K562 (cell line): ENCODE results near the gene NUP62. TPM values are rescaled to one million over a fixed set of nuclear protein-coding genes. Genes with fewer than 3 reads are reported as not detected.
A peak's percentile ranks its signal among the peaks of the same experiment; 100 is the strongest.

Experiments used
- CTBP1 ChIP-seq: fragments of 450-650 bp; IDR thresholded peaks from 2 replicates; pipeline ENCODE4 v1.6.1; 2016; ENCODE audit warnings: borderline replicate concordance
- ELK1 ChIP-seq: sonication (generic); formaldehyde crosslinking; IDR thresholded peaks from 2 replicates; pipeline ENCODE4 v1.8.1; 2022; ENCODE audit warnings: missing genetic modification reagents
- EP400 ChIP-seq: fragments of 450-650 bp; IDR thresholded peaks from 2 replicates; pipeline ENCODE4 v1.6.1; 2017; ENCODE audit warnings: antibody characterized with exemption, mild to moderate bottlenecking, moderate library complexity
- ILF3 ChIP-seq: fragments of 450-650 bp; IDR thresholded peaks from 2 replicates; pipeline ENCODE4 v1.6.1; 2018; ENCODE audit warnings: antibody characterized with exemption, mild to moderate bottlenecking, moderate library complexity, borderline replicate concordance
- KAT7 ChIP-seq: sonication (generic); formaldehyde crosslinking; IDR thresholded peaks from 2 replicates; pipeline ENCODE4 v1.8.0; 2022; ENCODE audit warnings: missing genetic modification reagents, mild to moderate bottlenecking, borderline replicate concordance
- KLF6 ChIP-seq: fragments of 250-450 bp; sonication (Bioruptor Pico); IDR thresholded peaks from 2 replicates; pipeline ENCODE4 v1.4.0; 2020; ENCODE audit warnings: mild to moderate bottlenecking, moderate library complexity, borderline replicate concordance
- MYC ChIP-seq, 2 experiments: fragments of 250-450 bp in 1 of 2; sonication (Bioruptor Pico) in 1 of 2; IDR thresholded peaks; 2 replicates each; pipeline versions ENCODE4 v1.5.1 to v1.6.1; 2012 to 2021; ENCODE audit warnings: low read depth in 2 of 2, borderline replicate concordance in 1 of 2, improper control_type of control experiment in 1 of 2, low read length in 1 of 2, mild to moderate bottlenecking in 1 of 2, moderate library complexity in 1 of 2
- NFRKB ChIP-seq: fragments of 450-650 bp; IDR thresholded peaks from 2 replicates; pipeline ENCODE4 v1.6.1; 2016; ENCODE audit warnings: low read depth
- NR3C1 ChIP-seq: sonication (generic); formaldehyde crosslinking; IDR thresholded peaks from 2 replicates; pipeline ENCODE4 v1.8.1; 2022; ENCODE audit warnings: missing genetic modification reagents
- REST ChIP-seq, 2 experiments: fragments of 450-650 bp; formaldehyde crosslinking in 1 of 2; IDR thresholded peaks; 2 replicates each; pipeline versions ENCODE4 v1.4.0 to v1.6.1; 2014 to 2020; ENCODE audit warnings: mild to moderate bottlenecking in 2 of 2, borderline replicate concordance in 1 of 2, low read depth in 1 of 2
- RNF219 ChIP-seq: fragments of 250-450 bp; sonication (Bioruptor Pico); IDR thresholded peaks from 2 replicates; pipeline ENCODE4 v1.5.0; 2022; ENCODE audit warnings: mild to moderate bottlenecking
- SUPT5H ChIP-seq: fragments of 450-650 bp; IDR thresholded peaks from 2 replicates; pipeline ENCODE4 v1.6.1; 2016
- TEAD4 ChIP-seq, 2 experiments: sonication (generic) in 1 of 2; formaldehyde crosslinking in 1 of 2; IDR thresholded peaks; 2 replicates each; pipeline versions ENCODE4 v1.6.1 to v1.8.0; 2012 to 2022; ENCODE audit warnings: borderline replicate concordance in 1 of 2, inconsistent platforms in 1 of 2, low read length in 1 of 2, mild to moderate bottlenecking in 1 of 2, missing genetic modification reagents in 1 of 2
- THAP7 ChIP-seq: fragments of 250-450 bp; sonication (Bioruptor Pico); IDR thresholded peaks from 2 replicates; pipeline ENCODE4 v1.5.0; 2021
- ZFP1 ChIP-seq: fragments of 450-650 bp; formaldehyde crosslinking; IDR thresholded peaks from 2 replicates; pipeline ENCODE4 v1.4.0; 2020; ENCODE audit warnings: mild to moderate bottlenecking, mixed read lengths
- polyA plus RNA-seq, 8 experiments: library from polyadenylated mRNA; depleted of rRNA in 4 of 8; stranded (reverse) in 5 of 8; unstranded in 3 of 8; fragments of >200 nt; fragmentation: Nextera tagmentation in 2 of 8; fragmentation: Illumina TruSeq in 1 of 8; extraction: Ambion mirVana in 2 of 8; extraction: Trizol in 1 of 8; gene quantifications; 2 replicates each; pipeline versions ENCODE4 v1.2.1 to v1.2.3, GENCODE V29; 2011 to 2014; ENCODE audit warnings: inconsistent platforms in 1 of 8, missing spikeins in 1 of 8
- total RNA-seq, 7 experiments: library from RNA; depleted of rRNA in 6 of 7; stranded (reverse); fragments of >200 nt in 6 of 7; fragmentation: Illumina TruSeq in 2 of 7; extraction: Trizol in 2 of 7; gene quantifications; 2 replicates each; pipeline versions ENCODE4 v1.2.1 to v1.2.3, GENCODE V29; 2011 to 2021; ENCODE audit warnings: low replicate concordance in 1 of 7

NUP62 gene
- total and polyA plus RNA-seq, 9 of the 15 experiments (the other 6 are each of a cell fraction or from before 2014, with no cell fraction given): 16.9 to 109 (median 66.0) TPM

GRCh38 chr19:49933643-49934042 is 4.3 kb upstream of the NUP62 start (continued):
- TF ChIP-seq KLF6 (CRISPR knock-in tag) (no peak), MYC (IDR thresholded peaks at IDR 0.05; ENCODE audit: low read depth, low read length) (no peak), MYC (CRISPR knock-in tag; IDR thresholded peaks at IDR 0.05; ENCODE audit: borderline replicate concordance, low read depth) (peak; percentile 84; the same call in 1 of the 2 replicates), TEAD4 (IDR thresholded peaks at IDR 0.05; ENCODE audit: low read length) (0 out of 2 replicates have a peak, but pooled peaks have one; percentile 6), TEAD4 (CRISPR knock-in tag; IDR thresholded peaks at IDR 0.05; ENCODE audit: borderline replicate concordance) (no peak), THAP7 (CRISPR knock-in tag) (0 out of 2 replicates have a peak, but pooled peaks have one; percentile 69), SUPT5H (peak; percentile 59), NR3C1 (no peak), EP400 (no peak), NFRKB (no peak), KAT7 (CRISPR knock-in tag) (no peak), ELK1 (CRISPR knock-in tag) (no peak), ZFP1 (CRISPR knock-in tag) (no peak), CTBP1 (peak; percentile 62), RNF219 (CRISPR knock-in tag) (no peak), ILF3 (no peak), REST (IDR thresholded peaks at IDR 0.05; ENCODE audit: borderline replicate concordance) (no peak), REST (CRISPR knock-in tag; IDR thresholded peaks at IDR 0.05; ENCODE audit: low read depth) (peak; percentile 83)
